ENCODE measurements around the gene EFCAB12.

GRCh38 chr3:129417326-129417725, 11.1 kb downstream of the EFCAB12 start:
- TF ChIP-seq EP300 (IDR thresholded peaks at IDR 0.05) = no peak
- TF ChIP-seq CTCF (IDR thresholded peaks at IDR 0.05) = no peak

Measured in gastroesophageal sphincter (tissue), 3 donors.